Karpas-422 (cell line): ENCODE data around the gene CHI3L1. TPM values are rescaled to one million over a fixed set of nuclear protein-coding genes. Genes with fewer than 3 reads are reported as not detected.

Experiments
- DNase-seq: peaks from one replicate; pipeline ENCODE4 v3.0.0-alpha.2; 2015
- H2AFZ ChIP-seq: fragments of 200-600 bp; sonication (generic); 2 replicates; pipeline ENCODE4 v1.6.1; 2014; ENCODE audit warnings: antibody characterized with exemption, low read length, mixed read lengths
- H3K27ac ChIP-seq: fragments of 200-600 bp; sonication (generic); 2 replicates; pipeline ENCODE4 v1.5.1; 2014; ENCODE audit warnings: mild to moderate bottlenecking, low read length, moderate library complexity
- H3K27me3 ChIP-seq: fragments of 200-600 bp; sonication (generic); 2 replicates; pipeline ENCODE4 v1.6.1; 2014; ENCODE audit warnings: low read length, mixed read lengths
- H3K36me3 ChIP-seq: fragments of 200-600 bp; sonication (generic); 2 replicates; pipeline ENCODE4 v1.6.1; 2014; ENCODE audit warnings: low read length, mixed read lengths; ENCODE audit not compliant: insufficient read depth
- H3K4me1 ChIP-seq: fragments of 200-600 bp; sonication (generic); 2 replicates; pipeline ENCODE4 v1.6.1; 2014; ENCODE audit warnings: mild to moderate bottlenecking, low read length, mixed read lengths
- H3K4me2 ChIP-seq: fragments of 200-600 bp; sonication (generic); 2 replicates; pipeline ENCODE4 v1.6.1; 2014; ENCODE audit warnings: low read length, low read depth, mild to moderate bottlenecking; ENCODE audit not compliant: poor library complexity, severe bottlenecking
- H3K4me3 ChIP-seq: fragments of 200-600 bp; sonication (generic); 2 replicates; pipeline ENCODE4 v1.5.1; 2014; ENCODE audit warnings: mild to moderate bottlenecking, antibody characterized with exemption, low read length, mixed read lengths
- H3K79me2 ChIP-seq: fragments of 200-600 bp; sonication (generic); 2 replicates; pipeline ENCODE4 v1.6.1; 2014; ENCODE audit warnings: mild to moderate bottlenecking, low read length, mixed read lengths
- H3K9ac ChIP-seq: fragments of 200-600 bp; sonication (generic); 2 replicates; pipeline ENCODE4 v1.6.0; 2014; ENCODE audit warnings: low read length
- H3K9me2 ChIP-seq: fragments of 200-600 bp; sonication (generic), shearing (Covaris generic); replicated peaks from 2 replicates; pipeline ENCODE4 v1.6.0; 2014; ENCODE audit warnings: mild to moderate bottlenecking, low read length, moderate library complexity; ENCODE audit not compliant: insufficient read depth
- H3K9me3 ChIP-seq: fragments of 300-700, 200-600 bp; sonication (generic); 2 replicates; pipeline ENCODE4 v1.6.1; 2014; ENCODE audit warnings: low read length, mixed read lengths
- H4K20me1 ChIP-seq: fragments of 200-600 bp; sonication (generic); 2 replicates; pipeline ENCODE4 v1.6.1; 2014; ENCODE audit warnings: mild to moderate bottlenecking, antibody characterized with exemption, low read length, low read depth; ENCODE audit not compliant: insufficient read depth
- total RNA-seq: library from RNA; depleted of rRNA; stranded (reverse); fragments of >200 nt; shearing (Covaris generic); gene quantifications from 2 replicates; pipeline ENCODE4 v1.2.3, GENCODE V29; 2014; ENCODE audit warnings: low replicate concordance

CHI3L1 gene
- total RNA-seq, 1 experiment from 2014 or later: 10.1 TPM

DNA sequence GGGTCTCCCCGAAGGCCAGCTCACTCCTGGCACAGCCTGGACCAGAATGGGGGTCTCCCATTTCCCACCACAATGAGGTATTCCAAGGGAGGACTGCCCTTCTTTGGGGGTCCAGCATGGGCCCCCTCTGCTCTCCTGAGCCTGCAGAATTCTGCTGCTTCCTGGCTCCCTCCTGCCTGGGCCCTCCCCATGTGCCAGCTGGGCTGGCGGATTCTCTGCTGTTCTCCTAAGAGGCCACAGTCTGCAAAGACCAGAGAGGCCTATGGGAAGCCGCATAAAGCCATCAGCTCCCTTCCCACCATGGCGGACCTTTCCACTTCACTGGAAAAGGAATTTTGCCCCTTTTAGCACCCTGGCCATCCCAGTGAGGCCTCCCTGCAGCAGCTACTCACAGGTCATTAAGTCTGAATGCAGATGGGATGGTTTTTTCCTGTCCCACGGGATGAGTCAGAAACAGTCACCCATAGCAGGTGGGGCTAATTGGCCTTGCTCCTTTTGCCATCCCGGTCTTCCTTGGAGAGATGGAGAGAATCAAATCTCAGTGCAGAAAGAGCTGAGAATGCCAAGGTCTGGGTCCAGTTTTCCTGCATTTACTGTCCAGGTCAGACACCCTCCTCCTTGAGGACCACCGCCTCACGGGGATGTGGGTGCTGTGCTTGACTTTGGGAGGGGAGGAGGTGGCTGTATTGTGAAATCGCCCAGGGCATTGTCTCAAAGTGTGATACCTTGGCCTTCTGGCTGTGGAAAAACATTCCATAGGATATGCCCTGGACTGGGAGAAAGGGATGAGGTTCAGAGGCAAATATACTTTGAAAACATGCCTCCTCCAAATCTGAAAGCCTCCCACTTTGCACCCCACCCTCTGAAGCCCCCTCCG lies 34.1 kb downstream of the CHI3L1 start:
- H3K27me3 ChIP-seq: no peaks in the 10 kb centered on the region; the same call in 1 of the 2 replicates
- H3K79me2 ChIP-seq: no peaks in the 10 kb centered on the region
- no peaks in the 10 kb centered on the region for H3K9me3 ChIP-seq
- no peak overlapping the region for H3K27ac ChIP-seq
- no peak overlapping the region for H3K4me2 ChIP-seq
- no peak for DNase-seq
- no peaks in the 10 kb centered on the region for H3K9me2 ChIP-seq
- no peak overlapping the region for H2AFZ ChIP-seq
- H3K4me3 ChIP-seq: no peak overlapping the region
- H3K9ac ChIP-seq: no peak overlapping the region
- no peaks in the 10 kb centered on the region for H3K36me3 ChIP-seq
- no peaks in the 10 kb centered on the region for H3K4me1 ChIP-seq
- H4K20me1 ChIP-seq: no peaks in the 10 kb centered on the region

DNA sequence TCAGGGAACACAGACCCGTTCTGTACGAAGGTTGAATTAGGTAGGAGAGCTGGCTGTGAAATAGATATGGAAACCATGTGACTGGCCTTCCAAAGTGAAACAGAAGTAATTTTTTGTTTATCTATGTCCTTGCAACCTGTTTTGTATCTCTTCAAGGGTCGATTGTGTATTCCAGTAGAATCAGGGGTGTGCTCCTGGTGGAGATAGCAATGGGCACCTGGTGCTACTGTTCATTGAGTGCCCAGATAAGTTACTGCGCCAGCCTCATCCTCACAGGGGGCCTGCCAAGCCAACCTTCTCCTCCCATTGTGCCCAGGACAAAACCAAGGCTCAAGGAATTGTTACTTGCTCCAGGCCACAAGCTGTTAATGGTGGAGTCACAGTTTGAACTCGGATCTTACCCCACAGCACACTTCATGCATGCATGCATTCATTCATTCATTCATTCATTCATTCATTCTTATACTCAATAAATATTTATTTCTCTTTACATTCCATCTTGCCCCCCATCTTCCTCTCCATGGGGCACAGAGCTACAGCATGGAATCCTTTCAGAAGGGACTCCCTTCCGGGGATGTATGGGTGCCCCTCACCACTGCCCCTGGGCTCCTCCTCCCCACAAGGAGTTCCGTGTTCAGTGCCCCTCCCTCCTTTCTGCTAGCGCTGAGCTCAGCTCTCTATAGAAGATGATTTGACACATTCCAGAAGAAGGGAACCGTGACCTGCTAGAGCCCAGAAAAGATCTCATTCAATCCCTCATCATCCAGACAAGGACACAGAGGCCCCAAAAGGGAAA lies 34.9 kb downstream of the CHI3L1 start:
- H3K4me2 ChIP-seq: no peak overlapping the region
- no peak overlapping the region for H2AFZ ChIP-seq
- H3K36me3 ChIP-seq: no peaks in the 10 kb centered on the region
- H3K4me3 ChIP-seq: no peak overlapping the region
- no peaks in the 10 kb centered on the region for H3K4me1 ChIP-seq
- no peak for DNase-seq
- no peak overlapping the region for H3K27ac ChIP-seq
- H3K27me3 ChIP-seq: no peaks in the 10 kb centered on the region; the same call in 1 of the 2 replicates
- no peak overlapping the region for H3K9ac ChIP-seq
- no peaks in the 10 kb centered on the region for H4K20me1 ChIP-seq
- H3K9me3 ChIP-seq: no peaks in the 10 kb centered on the region
- H3K79me2 ChIP-seq: no peaks in the 10 kb centered on the region
- H3K9me2 ChIP-seq: no peaks in the 10 kb centered on the region

DNA sequence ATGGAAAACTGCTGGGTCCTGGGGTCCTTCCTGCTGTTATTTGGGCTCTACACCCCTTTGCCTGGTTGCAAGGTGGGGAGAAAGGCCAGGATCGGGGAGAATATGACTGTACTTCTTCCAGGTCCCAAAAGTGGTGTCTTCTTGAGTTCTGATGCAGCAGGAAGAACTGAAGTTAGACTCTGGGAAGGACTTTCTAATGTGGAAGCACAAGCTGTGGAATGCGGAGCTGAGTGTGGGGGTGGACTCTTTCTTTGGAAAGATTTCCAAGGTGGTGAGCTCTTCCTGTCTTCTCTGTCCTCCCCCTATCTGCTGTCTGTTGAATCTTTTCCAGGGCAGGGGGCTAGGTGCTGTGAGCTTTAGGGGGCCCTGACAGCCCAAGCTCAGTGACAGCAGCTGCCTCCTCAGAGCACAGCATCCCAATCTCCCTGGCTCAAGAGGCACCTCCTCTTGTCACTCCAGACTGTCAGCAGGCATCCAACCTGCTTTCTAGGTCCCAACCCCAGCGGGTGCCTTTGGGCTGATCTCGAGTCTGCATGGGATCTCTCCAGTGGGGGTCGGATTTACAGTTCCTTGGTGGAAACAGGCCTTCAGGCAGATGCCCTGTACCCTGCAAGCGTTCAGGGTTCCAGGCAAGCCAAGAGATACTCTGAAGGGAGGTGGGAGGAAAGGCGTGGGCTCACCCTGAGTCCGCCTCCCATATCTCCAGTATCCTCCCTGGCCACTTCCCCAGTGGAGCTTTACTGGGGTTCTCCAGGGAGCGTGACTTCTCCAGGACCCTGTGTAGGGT lies 35.8 kb downstream of the CHI3L1 start:
- no peak overlapping the region for H3K4me3 ChIP-seq
- no peaks in the 10 kb centered on the region for H3K36me3 ChIP-seq
- H3K27me3 ChIP-seq: no peaks in the 10 kb centered on the region; the same call in 1 of the 2 replicates
- no peak for DNase-seq
- no peaks in the 10 kb centered on the region for H3K79me2 ChIP-seq
- H3K9me2 ChIP-seq: no peaks in the 10 kb centered on the region
- no peak overlapping the region for H3K9ac ChIP-seq
- no peaks in the 10 kb centered on the region for H3K4me1 ChIP-seq
- H3K27ac ChIP-seq: no peak overlapping the region
- no peaks in the 10 kb centered on the region for H3K9me3 ChIP-seq
- no peak overlapping the region for H3K4me2 ChIP-seq
- no peaks in the 10 kb centered on the region for H4K20me1 ChIP-seq
- no peak overlapping the region for H2AFZ ChIP-seq

DNA sequence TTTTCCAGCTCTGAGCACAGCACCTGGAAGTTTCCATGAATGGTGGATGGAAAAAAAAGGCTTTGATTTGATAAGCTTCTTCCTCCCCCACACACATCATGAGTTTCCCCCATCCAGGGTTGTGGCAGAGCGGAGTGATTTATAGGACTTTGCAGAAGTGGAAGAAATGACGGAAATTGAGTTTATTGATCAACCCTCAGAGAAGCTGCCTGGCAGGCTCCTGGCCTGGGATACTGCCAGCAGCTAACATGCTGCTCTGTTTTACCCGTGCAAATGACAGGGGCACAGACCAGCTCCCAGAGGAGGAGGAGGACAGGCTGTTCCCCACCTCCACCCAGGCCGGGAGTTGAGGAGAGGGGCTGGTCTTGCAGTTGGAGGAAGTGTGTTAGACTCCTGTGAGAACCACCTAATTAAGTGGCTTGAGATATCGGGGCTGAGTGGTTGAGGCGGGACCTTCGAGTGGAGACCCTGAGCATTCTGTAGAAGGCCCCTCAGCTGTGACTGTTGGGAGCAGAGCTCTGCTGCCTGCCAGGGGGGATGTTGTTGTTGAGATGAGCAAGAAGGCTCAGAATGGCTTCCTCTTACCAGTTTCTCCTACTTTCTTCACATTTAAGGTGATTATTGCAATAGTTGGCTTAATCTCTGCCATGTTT lies 37.2 kb downstream of the CHI3L1 start:
- Histone ChIP-seq H3K36me3 (no peaks in the 10 kb centered on the region), H3K4me2 (no peak overlapping the region), H3K27ac (no peak overlapping the region), H2AFZ (no peak overlapping the region), H3K4me1 (no peaks in the 10 kb centered on the region), H4K20me1 (no peaks in the 10 kb centered on the region), H3K4me3 (no peak overlapping the region), H3K9ac (no peak overlapping the region), H3K79me2 (no peaks in the 10 kb centered on the region), H3K9me3 (no peaks in the 10 kb centered on the region), H3K9me2 (no peaks in the 10 kb centered on the region), H3K27me3 (no peaks in the 10 kb centered on the region; the same call in 1 of the 2 replicates)
- DNase-seq: no peak

DNA sequence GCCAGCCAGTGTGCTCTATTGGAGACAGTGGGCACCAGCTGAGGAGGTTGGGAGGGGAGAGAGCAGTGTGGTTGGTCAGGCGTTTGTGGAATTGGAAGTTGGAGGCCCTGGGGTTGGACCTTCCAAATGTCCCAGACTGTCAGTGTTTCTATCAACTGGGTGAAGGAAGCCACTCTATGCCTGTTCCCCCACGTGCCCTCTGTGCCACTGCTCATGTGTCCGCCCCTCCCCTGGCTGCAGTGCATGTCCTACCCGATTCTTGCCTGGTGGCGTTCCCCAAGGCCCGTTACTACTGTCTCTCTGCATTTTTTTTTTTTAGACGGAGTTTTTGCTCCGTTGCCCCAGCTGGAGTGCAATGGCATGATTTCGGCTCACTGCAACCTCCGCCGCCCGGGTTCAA lies 37.9 kb downstream of the CHI3L1 start:
- H3K9me2 ChIP-seq: no peaks in the 10 kb centered on the region
- DNase-seq: no peak
- no peak overlapping the region for H3K4me3 ChIP-seq
- no peaks in the 10 kb centered on the region for H4K20me1 ChIP-seq
- H3K36me3 ChIP-seq: no peaks in the 10 kb centered on the region
- no peaks in the 10 kb centered on the region for H3K4me1 ChIP-seq
- no peak overlapping the region for H3K27ac ChIP-seq
- H3K79me2 ChIP-seq: no peaks in the 10 kb centered on the region
- H3K27me3 ChIP-seq: no peaks in the 10 kb centered on the region; the same call in 1 of the 2 replicates
- H3K9ac ChIP-seq: no peak overlapping the region
- no peak overlapping the region for H2AFZ ChIP-seq
- no peak overlapping the region for H3K4me2 ChIP-seq
- no peaks in the 10 kb centered on the region for H3K9me3 ChIP-seq

DNA sequence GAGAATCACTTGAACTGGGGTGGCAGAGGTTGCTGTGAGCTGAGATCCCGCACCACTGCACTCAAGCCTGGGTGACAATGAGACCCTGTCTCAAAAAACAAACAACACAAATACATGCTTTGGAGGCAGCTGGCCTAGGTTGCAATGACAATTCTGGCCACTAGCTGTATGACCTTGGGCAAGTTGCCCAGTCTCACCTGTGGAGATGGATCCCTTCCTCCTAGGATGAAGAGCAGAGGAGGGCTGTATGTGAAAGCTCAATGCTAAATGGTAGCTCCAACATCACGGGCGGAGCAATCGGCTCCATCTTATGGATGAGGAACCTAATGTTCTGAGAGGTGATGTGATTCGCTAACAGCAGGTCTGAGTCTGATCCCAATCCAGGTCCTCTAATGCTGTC lies 38.4 kb downstream of the CHI3L1 start:
- no peak overlapping the region for H2AFZ ChIP-seq
- H4K20me1 ChIP-seq: no peaks in the 10 kb centered on the region
- H3K79me2 ChIP-seq: no peaks in the 10 kb centered on the region
- H3K9me3 ChIP-seq: no peaks in the 10 kb centered on the region
- H3K27ac ChIP-seq: no peak overlapping the region
- no peak overlapping the region for H3K4me2 ChIP-seq
- no peaks in the 10 kb centered on the region for H3K4me1 ChIP-seq
- no peaks in the 10 kb centered on the region for H3K9me2 ChIP-seq
- H3K36me3 ChIP-seq: no peaks in the 10 kb centered on the region
- DNase-seq: peak; percentile 61
- H3K27me3 ChIP-seq: no peaks in the 10 kb centered on the region; the same call in 1 of the 2 replicates
- H3K4me3 ChIP-seq: no peak overlapping the region
- no peak overlapping the region for H3K9ac ChIP-seq

DNA sequence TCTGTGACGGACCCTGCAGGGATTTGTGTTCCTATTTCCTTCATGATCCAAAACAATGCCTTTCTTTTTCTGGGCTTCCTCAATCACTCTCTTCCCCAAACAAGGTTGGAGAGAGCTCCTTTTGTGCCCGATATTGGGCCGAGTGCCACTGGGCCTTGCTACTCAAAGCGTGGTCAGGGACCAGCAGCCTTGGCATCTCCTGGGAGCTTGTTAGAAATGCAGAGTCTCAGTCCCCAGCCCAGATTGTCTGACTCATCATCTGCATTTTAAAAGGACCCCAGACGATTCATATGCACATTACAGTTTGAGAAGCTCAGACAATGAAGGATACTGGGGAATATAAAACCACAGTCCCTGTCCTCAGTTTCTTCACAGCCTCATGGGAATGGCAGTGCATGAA lies 39.1 kb downstream of the CHI3L1 start:
- no peaks in the 10 kb centered on the region for H3K79me2 ChIP-seq
- no peak overlapping the region for H3K27ac ChIP-seq
- no peaks in the 10 kb centered on the region for H3K9me3 ChIP-seq
- H3K27me3 ChIP-seq: no peaks in the 10 kb centered on the region; the same call in 1 of the 2 replicates
- peaks cover 4% of the 10 kb centered on the region for H3K4me1 ChIP-seq
- H3K4me3 ChIP-seq: no peak overlapping the region
- no peak overlapping the region for H3K9ac ChIP-seq
- DNase-seq: no peak
- H4K20me1 ChIP-seq: no peaks in the 10 kb centered on the region
- H2AFZ ChIP-seq: no peak overlapping the region
- no peak overlapping the region for H3K4me2 ChIP-seq
- no peaks in the 10 kb centered on the region for H3K9me2 ChIP-seq
- no peaks in the 10 kb centered on the region for H3K36me3 ChIP-seq
